SU-DHL-6 (cell line): ENCODE measurements around the gene DGLUCY.
A peak's percentile ranks its signal among the peaks of the same experiment; 100 is the strongest.

Experiments
- H2AFZ ChIP-seq: fragments of 200-600 bp; sonication (generic); 2 replicates; pipeline ENCODE4 v1.6.1; 2014; ENCODE audit warnings: low read depth, mild to moderate bottlenecking, moderate library complexity, mixed read lengths, antibody characterized with exemption, low read length; ENCODE audit not compliant: severe bottlenecking
- H3F3A ChIP-seq: fragments of 200-600 bp; shearing (Covaris generic); 2 replicates; pipeline ENCODE4 v1.6.0; 2016; ENCODE audit warnings: antibody characterized with exemption, mild to moderate bottlenecking; ENCODE audit not compliant: insufficient read depth
- H3K27ac ChIP-seq: fragments of 200-600 bp; sonication (generic); 2 replicates; pipeline ENCODE4 v1.5.1; 2016; ENCODE audit warnings: low read depth, mild to moderate bottlenecking, low read length, moderate library complexity, mixed read lengths
- H3K27me3 ChIP-seq: fragments of 200-600 bp; sonication (generic), shearing (Covaris generic); 2 replicates; pipeline ENCODE4 v1.6.0; 2014; ENCODE audit warnings: mild to moderate bottlenecking, low read length
- H3K36me3 ChIP-seq: fragments of 200-600 bp; sonication (generic); 2 replicates; pipeline ENCODE4 v1.6.1; 2014; ENCODE audit warnings: mild to moderate bottlenecking, low read length, mixed read lengths
- H3K4me2 ChIP-seq: fragments of 300-600, 200-600 bp; shearing (Covaris generic), sonication (generic); 2 replicates; pipeline ENCODE4 v1.6.0; 2014; ENCODE audit warnings: low read length, low read depth, mild to moderate bottlenecking; ENCODE audit not compliant: poor library complexity, severe bottlenecking
- H3K4me3 ChIP-seq: fragments of 200-600 bp; sonication (generic); 2 replicates; pipeline ENCODE4 v1.5.1; 2014; ENCODE audit warnings: antibody characterized with exemption, low read length, mild to moderate bottlenecking, mixed read lengths; ENCODE audit not compliant: insufficient read depth, poor library complexity, severe bottlenecking
- H3K79me2 ChIP-seq: fragments of 200-600 bp; sonication (generic); 2 replicates; pipeline ENCODE4 v1.6.1; 2014; ENCODE audit warnings: mild to moderate bottlenecking, low read length, moderate library complexity; ENCODE audit not compliant: insufficient read depth
- H3K9ac ChIP-seq: fragments of 200-600 bp; sonication (generic); 2 replicates; pipeline ENCODE4 v1.7.0; 2014; ENCODE audit warnings: mild to moderate bottlenecking, low read length
- H3K9me2 ChIP-seq: fragments of 200-600 bp; sonication (generic); replicated peaks from 2 replicates; pipeline ENCODE4 v1.6.1; 2014; ENCODE audit warnings: low read length; ENCODE audit not compliant: insufficient read depth
- H3K9me3 ChIP-seq: fragments of 200-600 bp; sonication (generic); 2 replicates; pipeline ENCODE4 v1.6.1; 2014; ENCODE audit warnings: low read length, mixed read lengths; ENCODE audit not compliant: insufficient read depth
- H4K20me1 ChIP-seq: fragments of 200-600 bp; sonication (generic); 2 replicates; pipeline ENCODE4 v1.6.1; 2014; ENCODE audit warnings: low read depth, mild to moderate bottlenecking, antibody characterized with exemption, low read length, moderate library complexity, mixed read lengths
- CTCF ChIP-seq: fragments of 200-600 bp; sonication (generic); IDR thresholded peaks from one replicate; pipeline ENCODE4 v1.5.1; 2017; ENCODE audit warnings: antibody characterized with exemption, mild to moderate bottlenecking, low read length, moderate library complexity; ENCODE audit not compliant: insufficient read depth, poor library complexity, severe bottlenecking
- EZH2phosphoT487 ChIP-seq: fragments of 200-600 bp; sonication (generic), shearing (Covaris generic); conservative IDR thresholded peaks from 2 replicates; pipeline ENCODE4 v1.6.1; 2018; ENCODE audit warnings: mild to moderate bottlenecking, antibody characterized with exemption, low read length, moderate library complexity, mixed read lengths

Gene DGLUCY

DNA sequence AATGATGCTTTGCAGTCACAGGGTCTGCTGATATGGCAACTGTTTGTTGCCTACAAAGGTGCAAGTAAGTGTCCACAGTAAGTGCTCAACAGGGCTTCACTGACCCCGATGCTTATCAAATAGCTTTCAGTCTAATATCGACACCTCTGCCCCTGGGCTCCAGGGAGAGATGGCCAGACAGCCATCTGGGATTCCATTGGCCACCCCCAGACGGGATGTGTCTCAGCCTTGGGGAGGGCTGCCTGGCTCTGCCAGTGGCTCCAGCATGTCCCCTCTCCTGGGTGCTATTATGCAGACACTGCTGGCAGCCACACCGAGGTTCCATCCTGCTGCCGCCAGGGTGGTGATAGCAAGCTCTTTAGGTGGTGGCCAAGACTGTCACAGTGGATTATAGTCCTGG lies 57.4 kb downstream of the DGLUCY start:
- H3K27ac ChIP-seq: no peak overlapping the region
- H3K9me2 ChIP-seq: no peaks in the 10 kb centered on the region
- no peaks in the 10 kb centered on the region for H3K36me3 ChIP-seq
- no peaks in the 10 kb centered on the region for H3F3A ChIP-seq
- TF ChIP-seq CTCF: no peak
- no peak for TF ChIP-seq EZH2phosphoT487
- no peak overlapping the region for H3K9ac ChIP-seq
- no peaks in the 10 kb centered on the region for H3K9me3 ChIP-seq
- H2AFZ ChIP-seq: no peak overlapping the region
- no peak overlapping the region for H3K4me3 ChIP-seq
- H3K27me3 ChIP-seq: no peaks in the 10 kb centered on the region
- no peaks in the 10 kb centered on the region for H3K79me2 ChIP-seq
- no peak overlapping the region for H3K4me2 ChIP-seq
- H4K20me1 ChIP-seq: no peaks in the 10 kb centered on the region

- H3K9me3 ChIP-seq: no peaks in the 10 kb centered on the region
- H3K4me3 ChIP-seq: no peak overlapping the region
- H3K27ac ChIP-seq: no peak overlapping the region
- no peaks in the 10 kb centered on the region for H3K79me2 ChIP-seq
- no peaks in the 10 kb centered on the region for H4K20me1 ChIP-seq
- no peaks in the 10 kb centered on the region for H3K36me3 ChIP-seq
- no peaks in the 10 kb centered on the region for H3K9me2 ChIP-seq
- no peak overlapping the region for H3K4me2 ChIP-seq
- H3K9ac ChIP-seq: no peak overlapping the region
- no peaks in the 10 kb centered on the region for H3K27me3 ChIP-seq
- H3F3A ChIP-seq: no peaks in the 10 kb centered on the region
- TF ChIP-seq CTCF: peak; percentile 85
- TF ChIP-seq EZH2phosphoT487: no peak
- no peak overlapping the region for H2AFZ ChIP-seq
These were observed 59.4 kb downstream of the DGLUCY start for GRCh38 chr14:91173221-91173670.

DNA sequence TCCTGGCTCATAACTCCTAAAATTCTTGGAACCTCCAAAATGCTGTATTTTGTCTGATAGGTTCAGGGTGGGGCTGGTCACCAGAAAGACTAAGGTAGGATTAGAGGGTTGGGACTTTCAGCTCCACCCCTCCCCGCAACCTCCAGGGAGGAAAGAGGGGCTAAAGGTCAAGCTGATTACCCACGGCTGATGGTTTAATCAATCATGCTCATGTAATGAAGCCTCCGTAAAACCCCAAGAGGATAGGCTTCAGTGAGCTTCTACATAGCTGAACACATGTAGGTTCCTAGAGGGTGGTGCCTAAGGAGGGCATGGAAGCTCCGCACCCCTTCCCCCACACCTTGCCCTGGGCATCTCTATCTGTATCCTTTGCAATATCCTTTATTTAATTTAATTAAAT lies 60.0 kb downstream of the DGLUCY start:
- Histone ChIP-seq H3K27me3 (no peaks in the 10 kb centered on the region), H3K27ac (no peak overlapping the region), H2AFZ (no peak overlapping the region), H3K9me2 (no peaks in the 10 kb centered on the region), H3K9me3 (no peaks in the 10 kb centered on the region), H4K20me1 (no peaks in the 10 kb centered on the region), H3K4me3 (no peak overlapping the region), H3K9ac (no peak overlapping the region), H3F3A (no peaks in the 10 kb centered on the region), H3K79me2 (no peaks in the 10 kb centered on the region), H3K4me2 (no peak overlapping the region), H3K36me3 (no peaks in the 10 kb centered on the region)
- no peak for TF ChIP-seq EZH2phosphoT487
- no peak for TF ChIP-seq CTCF
